K562 (cell line): Measurements from ENCODE around the gene MYO1D. TPM values are rescaled to one million over a fixed set of nuclear protein-coding genes. Genes with fewer than 3 reads are reported as not detected.

Experiments used
- CBFA2T3 ChIP-seq: fragments of 450-650 bp; IDR thresholded peaks from 2 replicates; pipeline ENCODE4 v1.6.1; 2017
- CXXC5 ChIP-seq: fragments of 250-450 bp; sonication (Bioruptor Pico); IDR thresholded peaks from 2 replicates; pipeline ENCODE4 v1.8.0; 2022; ENCODE audit warnings: inconsistent platforms, mild to moderate bottlenecking, moderate library complexity
- DLX4 ChIP-seq: fragments of 250-450 bp; sonication (Bioruptor Pico); IDR thresholded peaks from 2 replicates; pipeline ENCODE4 v1.6.1; 2021; ENCODE audit warnings: mild to moderate bottlenecking
- GMEB1 ChIP-seq: fragments of 250-450 bp; sonication (Bioruptor Pico); IDR thresholded peaks from 2 replicates; pipeline ENCODE4 v1.4.0; 2020; ENCODE audit warnings: mild to moderate bottlenecking
- HNRNPUL1 ChIP-seq: fragments of 200-400 bp; formaldehyde crosslinking; IDR thresholded peaks from 2 replicates; pipeline ENCODE4 v1.6.1; 2017; ENCODE audit warnings: low read length
- IRF1 ChIP-seq: sonication (generic); formaldehyde crosslinking; IDR thresholded peaks from 2 replicates; pipeline ENCODE4 v1.8.0; 2022; ENCODE audit warnings: missing genetic modification reagents, mild to moderate bottlenecking, borderline replicate concordance
- LEF1 ChIP-seq: fragments of 450-650 bp; IDR thresholded peaks from 2 replicates; pipeline ENCODE4 v1.6.1; 2016; ENCODE audit warnings: mild to moderate bottlenecking
- MAFG ChIP-seq: fragments of 450-650 bp; conservative IDR thresholded peaks from 2 replicates; pipeline ENCODE4 v1.6.1; 2016; ENCODE audit warnings: missing genetic modification characterization, missing compliant biosample characterization
- NR2C1 ChIP-seq, 2 experiments: fragments of 450-650 bp; IDR thresholded peaks; 2 replicates each; pipeline ENCODE4 v1.6.1; 2017; ENCODE audit warnings: mild to moderate bottlenecking in 2 of 2, antibody characterized with exemption in 1 of 2, inconsistent platforms in 1 of 2, missing compliant biosample characterization in 1 of 2, missing genetic modification characterization in 1 of 2
- PTTG1 ChIP-seq: fragments of 450-650 bp; IDR thresholded peaks from 2 replicates; pipeline ENCODE4 v1.6.1; 2016; ENCODE audit warnings: low read depth, mild to moderate bottlenecking, missing genetic modification characterization, missing compliant biosample characterization
- RBBP5 ChIP-seq: fragments of 200-600 bp; sonication (generic); IDR thresholded peaks from 2 replicates; pipeline ENCODE4 v1.6.1; 2012; ENCODE audit warnings: borderline replicate concordance, mild to moderate bottlenecking, low read length, control low read depth, inconsistent platforms; ENCODE audit not compliant: insufficient read depth, poor library complexity, severe bottlenecking
- RBM15 ChIP-seq: fragments of 200-400 bp; formaldehyde crosslinking; IDR thresholded peaks from 2 replicates; pipeline ENCODE4 v1.6.1; 2018; ENCODE audit warnings: mild to moderate bottlenecking, low read length, moderate library complexity; ENCODE audit not compliant: insufficient read depth
- RCOR1 ChIP-seq, 2 experiments: IDR thresholded peaks; 2 replicates each; pipeline ENCODE4 v1.6.1; 2012; ENCODE audit warnings: low read depth in 2 of 2, low read length in 2 of 2, borderline replicate concordance in 1 of 2, improper control_type of control experiment in 1 of 2
- RREB1 ChIP-seq: fragments of 250-450 bp; sonication (Bioruptor Pico); IDR thresholded peaks from 2 replicates; pipeline ENCODE4 v1.4.0; 2020
- SMARCA4 ChIP-seq: fragments of 450-650 bp; IDR thresholded peaks from 2 replicates; pipeline ENCODE4 v1.6.1; 2016
- SOX6 ChIP-seq: fragments of 450-650 bp; IDR thresholded peaks from 2 replicates; pipeline ENCODE4 v1.6.1; 2014; ENCODE audit warnings: mild to moderate bottlenecking
- SRSF9 ChIP-seq: fragments of 200-400 bp; formaldehyde crosslinking; IDR thresholded peaks from 2 replicates; pipeline ENCODE4 v1.6.1; 2017; ENCODE audit warnings: low read depth, low read length, borderline replicate concordance
- ZNF561 ChIP-seq: fragments of 450-650 bp; formaldehyde crosslinking; conservative IDR thresholded peaks from 2 replicates; pipeline ENCODE4 v1.4.0; 2020; ENCODE audit warnings: mild to moderate bottlenecking, moderate library complexity
- ZNF75A ChIP-seq: fragments of 450-650 bp; formaldehyde crosslinking; IDR thresholded peaks from 2 replicates; pipeline ENCODE4 v1.4.0; 2020; ENCODE audit warnings: mild to moderate bottlenecking
- polyA plus RNA-seq, 8 experiments: library from polyadenylated mRNA; depleted of rRNA in 4 of 8; stranded (reverse) in 5 of 8; unstranded in 3 of 8; fragments of >200 nt; fragmentation: Nextera tagmentation in 2 of 8; fragmentation: Illumina TruSeq in 1 of 8; extraction: Ambion mirVana in 2 of 8; extraction: Trizol in 1 of 8; gene quantifications; 2 replicates each; pipeline versions ENCODE4 v1.2.1 to v1.2.3, GENCODE V29; 2011 to 2014; ENCODE audit warnings: inconsistent platforms in 1 of 8, missing spikeins in 1 of 8
- total RNA-seq, 7 experiments: library from RNA; depleted of rRNA in 6 of 7; stranded (reverse); fragments of >200 nt in 6 of 7; fragmentation: Illumina TruSeq in 2 of 7; extraction: Trizol in 2 of 7; gene quantifications; 2 replicates each; pipeline versions ENCODE4 v1.2.1 to v1.2.3, GENCODE V29; 2011 to 2021; ENCODE audit warnings: low replicate concordance in 1 of 7

The MYO1D gene
- total and polyA plus RNA-seq, 9 of the 15 experiments (the other 6 are each of a cell fraction or from before 2014, with no cell fraction given): 2.1 to 71.2 (median 45.4) TPM

GRCh38 chr17:32912218-32912897 lies 35.4 kb upstream of the MYO1D start (continued):
- no peak for TF ChIP-seq GMEB1 (CRISPR knock-in tag)
- TF ChIP-seq SOX6: no peak
- peak; percentile 6; the same call in 1 of the 2 replicates for TF ChIP-seq CBFA2T3
- TF ChIP-seq CXXC5: peak; percentile 33
- TF ChIP-seq SMARCA4: peak; percentile 40; the same call in 1 of the 2 replicates
- no peak for TF ChIP-seq NR2C1 (IDR thresholded peaks at IDR 0.05)
- TF ChIP-seq NR2C1 (tag; IDR thresholded peaks at IDR 0.05): no peak
- TF ChIP-seq MAFG (tag): no peak
- peak; percentile 50; the same call in 1 of the 2 replicates for TF ChIP-seq LEF1
- TF ChIP-seq RCOR1 (IDR thresholded peaks at IDR 0.05; ENCODE audit: borderline replicate concordance in 1 of 2, low read depth in 2 of 2, low read length in 2 of 2): peak in 1 of 2 experiments; percentile 17; a peak in 1 of 4 replicates
- no peak for TF ChIP-seq RBM15
- no peak for TF ChIP-seq ZNF75A (CRISPR knock-in tag)
- no peak for TF ChIP-seq HNRNPUL1
- TF ChIP-seq RBBP5: no peak
- no peak for TF ChIP-seq PTTG1 (tag)
- TF ChIP-seq DLX4 (CRISPR knock-in tag): no peak
- no peak for TF ChIP-seq SRSF9
- no peak for TF ChIP-seq RREB1
- TF ChIP-seq IRF1 (CRISPR knock-in tag): no peak
- TF ChIP-seq ZNF561 (CRISPR knock-in tag): no peak
